Measurements from ENCODE around the gene ZBED2. TPM values are rescaled to one million over a fixed set of nuclear protein-coding genes. Genes with fewer than 3 reads are reported as not detected.

Gene ZBED2
- total and polyA plus RNA-seq, 2 of the 13 experiments (the other 11 are each of a cell fraction or from before 2014, with no cell fraction given): 0.04 TPM; not detected in 1

- Histone ChIP-seq H3K79me2 (ENCODE audit: insufficient read depth, low read length) (no peaks in the 10 kb centered on the region), H3K9ac (ENCODE audit: insufficient read depth, low read depth, low read length) (no peak overlapping the region), H3K4me2 (ENCODE audit: low read depth, low read length) (no peak overlapping the region), H2AFZ (ENCODE audit: low read length) (no peak overlapping the region), H3K36me3 (replicated peaks in 1 of 2; ENCODE audit: control insufficient read depth in 1 of 2, insufficient read depth in 2 of 2, low read length in 2 of 2) (no peaks in the 10 kb centered on the region), H3K27me3 (ENCODE audit: control insufficient read depth in 1 of 2, insufficient read depth in 2 of 2, low read length in 2 of 2) (no peaks in the 10 kb centered on the region), H3K4me1 (ENCODE audit: insufficient read depth, low read length) (no peaks in the 10 kb centered on the region), H3K27ac (ENCODE audit: extremely low read length, insufficient read depth, low read length) (no peak overlapping the region), H3K4me3 (replicated peaks in 1 of 3; ENCODE audit: insufficient read depth in 1 of 3, low read depth in 2 of 3, low read length in 3 of 3) (no peak overlapping the region), H3K9me3 (ENCODE audit: low read length) (no peaks in the 10 kb centered on the region), H4K20me1 (ENCODE audit: insufficient read depth, low read length) (no peaks in the 10 kb centered on the region)
- POLR2A ChIA-PET: no interaction called here
- DNase-seq (ENCODE audit: low spot score) (no peak), FAIRE-seq (no peak), ATAC-seq (no peak)
- WGBS (ENCODE audit: low lambda C conversion rate): 17% methylated on average over 4 of the region's 4 CpGs
- intact Hi-C loops (cut with micrococcal nuclease; ENCODE audit: unreplicated experiment) (loop anchor here (1.0 to 10.0 kb wide), 2 partner anchors 112 to 436 kb away; no protein-coding TSS in a partner anchor), in situ Hi-C loops (cut with HindIII; ENCODE audit: extremely low pct_ligation_motif_present, low pct_unique_long_range_greater_than_20kb) (no loop called here)
- peak; percentile 48; the same call in 1 of the 2 replicates for TF ChIP-seq MAFF (IDR thresholded peaks at IDR 0.05; ENCODE audit: low read depth, low read length)
- TF ChIP-seq, protein P1, sequence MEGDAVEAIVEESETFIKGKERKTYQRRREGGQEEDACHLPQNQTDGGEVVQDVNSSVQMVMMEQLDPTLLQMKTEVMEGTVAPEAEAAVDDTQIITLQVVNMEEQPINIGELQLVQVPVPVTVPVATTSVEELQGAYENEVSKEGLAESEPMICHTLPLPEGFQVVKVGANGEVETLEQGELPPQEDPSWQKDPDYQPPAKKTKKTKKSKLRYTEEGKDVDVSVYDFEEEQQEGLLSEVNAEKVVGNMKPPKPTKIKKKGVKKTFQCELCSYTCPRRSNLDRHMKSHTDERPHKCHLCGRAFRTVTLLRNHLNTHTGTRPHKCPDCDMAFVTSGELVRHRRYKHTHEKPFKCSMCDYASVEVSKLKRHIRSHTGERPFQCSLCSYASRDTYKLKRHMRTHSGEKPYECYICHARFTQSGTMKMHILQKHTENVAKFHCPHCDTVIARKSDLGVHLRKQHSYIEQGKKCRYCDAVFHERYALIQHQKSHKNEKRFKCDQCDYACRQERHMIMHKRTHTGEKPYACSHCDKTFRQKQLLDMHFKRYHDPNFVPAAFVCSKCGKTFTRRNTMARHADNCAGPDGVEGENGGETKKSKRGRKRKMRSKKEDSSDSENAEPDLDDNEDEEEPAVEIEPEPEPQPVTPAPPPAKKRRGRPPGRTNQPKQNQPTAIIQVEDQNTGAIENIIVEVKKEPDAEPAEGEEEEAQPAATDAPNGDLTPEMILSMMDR (CRISPR knock-in tag; IDR thresholded peaks at IDR 0.05): no peak
- TF ChIP-seq MAFK (conservative IDR thresholded peaks at IDR 0.05 in 1 of 2, IDR thresholded peaks at IDR 0.05 in 1 of 2; ENCODE audit: low read length in 2 of 2): peak in 1 of 2 experiments; percentile 63; a peak in 3 of 4 replicates
- CTCF ChIA-PET (ENCODE audit: low intra/inter-chr PET ratio, low total read pairs): no interaction called here
- no TSS peak for BruUV-seq (replicated peaks)
Observed at GRCh38 chr3:111578867-111579266, 16.3 kb downstream of the ZBED2 start.

- H3K79me2 ChIP-seq (ENCODE audit: insufficient read depth, low read length): no peaks in the 10 kb centered on the region
- FAIRE-seq: no peak
- no peaks in the 10 kb centered on the region for H4K20me1 ChIP-seq (ENCODE audit: insufficient read depth, low read length)
- no peak overlapping the region for H3K4me2 ChIP-seq (ENCODE audit: low read depth, low read length)
- no peaks in the 10 kb centered on the region for H3K27me3 ChIP-seq (ENCODE audit: control insufficient read depth in 1 of 2, insufficient read depth in 2 of 2, low read length in 2 of 2)
- no peak overlapping the region for H2AFZ ChIP-seq (ENCODE audit: low read length)
- ChIA-PET POLR2A (no interaction called here), CTCF (ENCODE audit: low intra/inter-chr PET ratio, low total read pairs) (no interaction called here)
- no peak overlapping the region for H3K27ac ChIP-seq (ENCODE audit: extremely low read length, insufficient read depth, low read length)
- BruUV-seq (replicated peaks): no TSS peak
- no peaks in the 10 kb centered on the region for H3K36me3 ChIP-seq (replicated peaks in 1 of 2; ENCODE audit: control insufficient read depth in 1 of 2, insufficient read depth in 2 of 2, low read length in 2 of 2)
- H3K4me1 ChIP-seq (ENCODE audit: insufficient read depth, low read length): no peaks in the 10 kb centered on the region
- peak; percentile 92 for ATAC-seq
- H3K9ac ChIP-seq (ENCODE audit: insufficient read depth, low read depth, low read length): no peak overlapping the region
- DNase-seq (ENCODE audit: low spot score): peak; percentile 16
- no peak overlapping the region for H3K4me3 ChIP-seq (replicated peaks in 1 of 3; ENCODE audit: insufficient read depth in 1 of 3, low read depth in 2 of 3, low read length in 3 of 3)
- no peaks in the 10 kb centered on the region for H3K9me3 ChIP-seq (ENCODE audit: low read length)
- TF ChIP-seq, protein P2, sequence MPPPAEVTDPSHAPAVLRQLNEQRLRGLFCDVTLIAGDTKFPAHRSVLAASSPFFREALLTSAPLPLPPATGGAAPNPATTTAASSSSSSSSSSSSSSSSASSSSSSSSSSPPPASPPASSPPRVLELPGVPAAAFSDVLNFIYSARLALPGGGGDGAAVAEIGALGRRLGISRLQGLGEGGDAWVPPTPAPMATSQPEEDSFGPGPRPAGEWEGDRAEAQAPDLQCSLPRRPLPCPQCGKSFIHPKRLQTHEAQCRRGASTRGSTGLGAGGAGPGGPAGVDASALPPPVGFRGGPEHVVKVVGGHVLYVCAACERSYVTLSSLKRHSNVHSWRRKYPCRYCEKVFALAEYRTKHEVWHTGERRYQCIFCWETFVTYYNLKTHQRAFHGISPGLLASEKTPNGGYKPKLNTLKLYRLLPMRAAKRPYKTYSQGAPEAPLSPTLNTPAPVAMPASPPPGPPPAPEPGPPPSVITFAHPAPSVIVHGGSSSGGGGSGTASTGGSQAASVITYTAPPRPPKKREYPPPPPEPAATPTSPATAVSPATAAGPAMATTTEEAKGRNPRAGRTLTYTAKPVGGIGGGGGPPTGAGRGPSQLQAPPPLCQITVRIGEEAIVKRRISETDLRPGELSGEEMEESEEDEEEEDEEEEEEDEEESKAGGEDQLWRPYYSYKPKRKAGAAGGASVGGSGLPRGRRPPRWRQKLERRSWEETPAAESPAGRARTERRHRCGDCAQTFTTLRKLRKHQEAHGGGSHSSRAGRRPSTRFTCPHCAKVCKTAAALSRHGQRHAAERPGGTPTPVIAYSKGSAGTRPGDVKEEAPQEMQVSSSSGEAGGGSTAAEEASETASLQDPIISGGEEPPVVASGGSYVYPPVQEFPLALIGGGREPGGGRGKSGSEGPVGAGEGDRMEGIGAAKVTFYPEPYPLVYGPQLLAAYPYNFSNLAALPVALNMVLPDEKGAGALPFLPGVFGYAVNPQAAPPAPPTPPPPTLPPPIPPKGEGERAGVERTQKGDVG (CRISPR knock-in tag; IDR thresholded peaks at IDR 0.05; ENCODE audit: borderline replicate concordance): no peak
- no peak for TF ChIP-seq FOXA1 (IDR thresholded peaks at IDR 0.05)
- 0 out of 2 replicates have a peak, but pooled peaks have one; percentile 46 for TF ChIP-seq FOXA1 (CRISPR knock-in tag; IDR thresholded peaks at IDR 0.05)
- TF ChIP-seq FOXA3 (CRISPR knock-in tag; IDR thresholded peaks at IDR 0.05): peak; percentile 25; the same call in 1 of the 2 replicates
- TF ChIP-seq STAG1 (CRISPR knock-in tag; IDR thresholded peaks at IDR 0.05): peak; percentile 61
- TF ChIP-seq, protein P1 (CRISPR knock-in tag; IDR thresholded peaks at IDR 0.05): peak; percentile 56
- in situ Hi-C loops (cut with HindIII; ENCODE audit: extremely low pct_ligation_motif_present, low pct_unique_long_range_greater_than_20kb): no loop called here
- WGBS (ENCODE audit: low lambda C conversion rate): 1% methylated on average over 4 of the region's 4 CpGs
- intact Hi-C loops (cut with micrococcal nuclease; ENCODE audit: unreplicated experiment): loop anchor here (1.0 to 10.0 kb wide), 2 partner anchors 113 to 437 kb away; no protein-coding TSS in a partner anchor
Observed at GRCh38 chr3:111577798-111578685, 17.1 kb downstream of the ZBED2 start.
